IMR-90 (cell line): ENCODE results near the gene C18orf32.

Experiments
- FOS ChIP-seq: fragments of 150-350 bp; IDR thresholded peaks from 2 replicates; pipeline ENCODE4 v1.6.1; 2016; ENCODE audit warnings: low read depth, low read length
- MAZ ChIP-seq: IDR thresholded peaks from 2 replicates; pipeline ENCODE4 v1.6.1; 2012; ENCODE audit warnings: low read depth, mild to moderate bottlenecking, low read length, improper control_type of control experiment, moderate library complexity, borderline replicate concordance
- POLR2A ChIP-seq: IDR thresholded peaks from 2 replicates; pipeline ENCODE4 v1.6.1; 2012; ENCODE audit warnings: mild to moderate bottlenecking, low read depth, low read length
- RAD21 ChIP-seq: IDR thresholded peaks from 2 replicates; pipeline ENCODE4 v1.6.1; 2012; ENCODE audit warnings: low read length, improper control_type of control experiment
- TF ChIP-seq, protein P1 (sequence below): fragments of 150-350 bp; IDR thresholded peaks from 2 replicates; pipeline ENCODE4 v1.6.1; 2017; ENCODE audit warnings: mild to moderate bottlenecking, antibody characterized with exemption, low read length, low read depth
- TF ChIP-seq, protein P2 (sequence below): conservative IDR thresholded peaks from 2 replicates; pipeline ENCODE4 v1.5.1; 2012; ENCODE audit warnings: mild to moderate bottlenecking, low read depth, low read length, improper control_type of control experiment

DNA sequence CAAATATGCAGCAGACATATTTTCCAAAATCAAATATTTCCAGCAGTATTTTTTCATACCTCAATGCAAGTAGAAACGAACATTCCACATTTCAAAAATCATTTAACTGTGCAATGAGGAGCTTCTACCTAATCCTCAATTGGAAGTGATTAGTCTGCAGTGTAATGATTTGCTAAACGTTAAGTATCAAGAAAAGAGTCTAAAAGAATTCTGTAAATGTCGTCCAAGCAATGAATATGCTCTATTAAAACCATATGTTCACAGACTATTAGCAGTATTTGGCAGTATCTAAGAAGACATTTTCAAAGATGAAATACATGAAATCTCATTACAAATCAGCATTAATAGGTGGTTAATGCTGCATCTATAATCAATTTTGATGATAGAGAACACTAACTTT is 42.5 kb downstream of the C18orf32 start:
- TF ChIP-seq, protein P1, sequence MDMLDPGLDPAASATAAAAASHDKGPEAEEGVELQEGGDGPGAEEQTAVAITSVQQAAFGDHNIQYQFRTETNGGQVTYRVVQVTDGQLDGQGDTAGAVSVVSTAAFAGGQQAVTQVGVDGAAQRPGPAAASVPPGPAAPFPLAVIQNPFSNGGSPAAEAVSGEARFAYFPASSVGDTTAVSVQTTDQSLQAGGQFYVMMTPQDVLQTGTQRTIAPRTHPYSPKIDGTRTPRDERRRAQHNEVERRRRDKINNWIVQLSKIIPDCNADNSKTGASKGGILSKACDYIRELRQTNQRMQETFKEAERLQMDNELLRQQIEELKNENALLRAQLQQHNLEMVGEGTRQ = no peak
- TF ChIP-seq RAD21 (no peak), POLR2A (no peak), FOS (no peak), MAZ (no peak)
- TF ChIP-seq, protein P2, sequence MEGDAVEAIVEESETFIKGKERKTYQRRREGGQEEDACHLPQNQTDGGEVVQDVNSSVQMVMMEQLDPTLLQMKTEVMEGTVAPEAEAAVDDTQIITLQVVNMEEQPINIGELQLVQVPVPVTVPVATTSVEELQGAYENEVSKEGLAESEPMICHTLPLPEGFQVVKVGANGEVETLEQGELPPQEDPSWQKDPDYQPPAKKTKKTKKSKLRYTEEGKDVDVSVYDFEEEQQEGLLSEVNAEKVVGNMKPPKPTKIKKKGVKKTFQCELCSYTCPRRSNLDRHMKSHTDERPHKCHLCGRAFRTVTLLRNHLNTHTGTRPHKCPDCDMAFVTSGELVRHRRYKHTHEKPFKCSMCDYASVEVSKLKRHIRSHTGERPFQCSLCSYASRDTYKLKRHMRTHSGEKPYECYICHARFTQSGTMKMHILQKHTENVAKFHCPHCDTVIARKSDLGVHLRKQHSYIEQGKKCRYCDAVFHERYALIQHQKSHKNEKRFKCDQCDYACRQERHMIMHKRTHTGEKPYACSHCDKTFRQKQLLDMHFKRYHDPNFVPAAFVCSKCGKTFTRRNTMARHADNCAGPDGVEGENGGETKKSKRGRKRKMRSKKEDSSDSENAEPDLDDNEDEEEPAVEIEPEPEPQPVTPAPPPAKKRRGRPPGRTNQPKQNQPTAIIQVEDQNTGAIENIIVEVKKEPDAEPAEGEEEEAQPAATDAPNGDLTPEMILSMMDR = no peak
